GM23248 (cell line): ENCODE results near the gene MYO1E. TPM values are rescaled to one million over a fixed set of nuclear protein-coding genes. Genes with fewer than 3 reads are reported as not detected.

Experiments used
- DNase-seq: peaks from one replicate; pipeline ENCODE4 v3.0.0-alpha.2; 2015
- H2AFZ ChIP-seq: fragments of 200-600 bp; sonication (generic); 2 replicates; pipeline ENCODE4 v1.6.1; 2016; ENCODE audit warnings: antibody characterized with exemption
- H3F3A ChIP-seq: fragments of 200-600 bp; sonication (generic); 2 replicates; pipeline ENCODE4 v1.6.1; 2016; ENCODE audit warnings: mild to moderate bottlenecking, antibody characterized with exemption, mixed run types; ENCODE audit not compliant: insufficient read depth
- H3K27ac ChIP-seq: fragments of 200-600 bp; sonication (generic); 2 replicates; pipeline ENCODE4 v1.5.1; 2016; ENCODE audit warnings: mild to moderate bottlenecking
- H3K27me3 ChIP-seq: fragments of 200-600 bp; sonication (generic); replicated peaks from 2 replicates; pipeline ENCODE4 v1.6.1; 2016; ENCODE audit warnings: mild to moderate bottlenecking; ENCODE audit not compliant: insufficient read depth
- H3K36me3 ChIP-seq: fragments of 200-600 bp; sonication (generic); 2 replicates; pipeline ENCODE4 v1.6.1; 2016; ENCODE audit warnings: low read depth, mild to moderate bottlenecking
- H3K4me1 ChIP-seq: fragments of 200-600 bp; sonication (generic); 2 replicates; pipeline ENCODE4 v1.6.1; 2016; ENCODE audit warnings: mild to moderate bottlenecking; ENCODE audit not compliant: insufficient read depth
- H3K4me2 ChIP-seq: fragments of 200-600 bp; sonication (generic); one replicate; pipeline ENCODE4 v1.6.1; 2016; ENCODE audit warnings: mild to moderate bottlenecking; ENCODE audit not compliant: unreplicated experiment
- H3K4me3 ChIP-seq: fragments of 200-600 bp; sonication (generic); 2 replicates; pipeline ENCODE4 v1.5.1; 2016; ENCODE audit warnings: mild to moderate bottlenecking
- H3K79me2 ChIP-seq: fragments of 200-600 bp; sonication (generic); 2 replicates; pipeline ENCODE4 v1.6.1; 2016; ENCODE audit warnings: mild to moderate bottlenecking; ENCODE audit not compliant: insufficient read depth
- H3K9ac ChIP-seq: fragments of 200-600 bp; sonication (generic); 2 replicates; pipeline ENCODE4 v1.6.1; 2016; ENCODE audit warnings: mild to moderate bottlenecking
- H3K9me2 ChIP-seq: fragments of 200-600 bp; sonication (generic); 2 replicates; pipeline ENCODE4 v1.6.1; 2016; ENCODE audit warnings: mixed run types, mild to moderate bottlenecking, moderate library complexity; ENCODE audit not compliant: insufficient read depth
- H3K9me3 ChIP-seq: fragments of 200-600 bp; sonication (generic); one replicate; pipeline ENCODE4 v1.6.1; 2017; ENCODE audit warnings: low read depth
- H4K20me1 ChIP-seq: fragments of 200-600 bp; sonication (generic); 2 replicates; pipeline ENCODE4 v1.6.0; 2016; ENCODE audit not compliant: insufficient read depth
- EZH2 ChIP-seq: fragments of 200-600 bp; sonication (generic); IDR thresholded peaks from 2 replicates; pipeline ENCODE4 v1.6.1; 2018; ENCODE audit warnings: antibody characterized with exemption, mild to moderate bottlenecking; ENCODE audit not compliant: insufficient read depth, poor library complexity, severe bottlenecking
- EZH2phosphoT487 ChIP-seq: fragments of 200-600 bp; sonication (generic); IDR thresholded peaks from 2 replicates; pipeline ENCODE4 v1.6.1; 2018; ENCODE audit warnings: antibody characterized with exemption, moderate library complexity, mild to moderate bottlenecking, low read depth; ENCODE audit not compliant: insufficient read depth
- WGBS, 2 experiments: methylation state at CpG; one replicate each; pipeline ENCODE4 v1.1.6; 2015 to 2017; ENCODE audit warnings: low lambda C conversion rate in 2 of 2, low coverage in 1 of 2; ENCODE audit errors: missing lambda C conversion rate in 2 of 2; 5-methylcytosine and 5-hydroxymethylcytosine counted together
- in situ Hi-C: fragments of 300-500 bp; cut with MboI; formaldehyde crosslinking; loops from 2 replicates; pipeline ENCODE4 v1.15.0; 2020
- polyA plus RNA-seq: library from polyadenylated mRNA; unstranded; fragments of >200 nt; fragmentation: Nextera tagmentation; extraction: Ambion mirVana; gene quantifications from 2 replicates; pipeline ENCODE4 v1.2.1, GENCODE V29; 2016
- total RNA-seq: library from RNA; depleted of rRNA; stranded (reverse); fragments of >200 nt; shearing (Covaris generic); gene quantifications from 2 replicates; pipeline ENCODE4 v1.2.3, GENCODE V29; 2014

The MYO1E gene
- total and polyA plus RNA-seq, 2 experiments from 2014 or later = 155 to 190 TPM

- H3K36me3 ChIP-seq = peaks cover 34% of the 10 kb centered on the region
- no peak for DNase-seq
- H4K20me1 ChIP-seq = no peaks in the 10 kb centered on the region
- no peak overlapping the region for H3K9ac ChIP-seq
- H3K27ac ChIP-seq = no peak overlapping the region
- 91 to 93% methylated on average over 13 of the region's 13 CpGs for WGBS, 2 experiments
- H3K9me2 ChIP-seq = no peaks in the 10 kb centered on the region
- H3K4me2 ChIP-seq = no peak overlapping the region
- H3K79me2 ChIP-seq = peaks cover 62% of the 10 kb centered on the region
- in situ Hi-C loops = loop anchor here (10.0 kb wide), 1 partner anchor 245 kb away; no protein-coding TSS in a partner anchor
- TF ChIP-seq EZH2phosphoT487 (no peak), EZH2 (no peak)
- H2AFZ ChIP-seq = no peak overlapping the region
- no peaks in the 10 kb centered on the region for H3K9me3 ChIP-seq
- H3K4me1 ChIP-seq = no peaks in the 10 kb centered on the region
- H3K27me3 ChIP-seq = no peaks in the 10 kb centered on the region
- peaks cover 7% of the 10 kb centered on the region; the same call in 1 of the 2 replicates for H3F3A ChIP-seq
- no peak overlapping the region for H3K4me3 ChIP-seq
Measured at GRCh38 chr15:59250249-59250648, 122.4 kb downstream of the MYO1E start.

- no peak overlapping the region for H3K9ac ChIP-seq
- H3K9me2 ChIP-seq = no peaks in the 10 kb centered on the region
- no peak overlapping the region for H3K4me3 ChIP-seq
- no peaks in the 10 kb centered on the region for H3K9me3 ChIP-seq
- H2AFZ ChIP-seq = no peak overlapping the region
- peaks cover 65% of the 10 kb centered on the region for H3K79me2 ChIP-seq
- H4K20me1 ChIP-seq = no peaks in the 10 kb centered on the region
- H3K27me3 ChIP-seq = no peaks in the 10 kb centered on the region
- H3K4me2 ChIP-seq = no peak overlapping the region
- H3K27ac ChIP-seq = no peak overlapping the region
- 94 to 100% methylated on average over 5 of the region's 5 CpGs for WGBS, 2 experiments
- TF ChIP-seq EZH2phosphoT487 = no peak
- TF ChIP-seq EZH2 = no peak
- in situ Hi-C loops = loop anchor here (10.0 kb wide), 1 partner anchor 245 kb away; no protein-coding TSS in a partner anchor
- peaks cover 7% of the 10 kb centered on the region; the same call in 1 of the 2 replicates for H3F3A ChIP-seq
- H3K36me3 ChIP-seq = peaks cover 30% of the 10 kb centered on the region
- no peak for DNase-seq
- H3K4me1 ChIP-seq = no peaks in the 10 kb centered on the region
Measured at GRCh38 chr15:59249816-59250215, 122.9 kb downstream of the MYO1E start.

GRCh38 chr15:59247364-59247763 lies 125.3 kb downstream of the MYO1E start:
- TF ChIP-seq EZH2 = no peak
- no peak for TF ChIP-seq EZH2phosphoT487
- no peak overlapping the region for H2AFZ ChIP-seq
- no peak overlapping the region for H3K4me2 ChIP-seq
- H3K27ac ChIP-seq = no peak overlapping the region
- no peaks in the 10 kb centered on the region for H3K27me3 ChIP-seq
- WGBS, 2 experiments = 29 to 50% methylated on average over 2 of the region's 2 CpGs
- H3K9me2 ChIP-seq = no peaks in the 10 kb centered on the region
- no peaks in the 10 kb centered on the region for H4K20me1 ChIP-seq
- no peak overlapping the region for H3K9ac ChIP-seq
- peaks cover 22% of the 10 kb centered on the region for H3K36me3 ChIP-seq
- in situ Hi-C loops = no loop called here
- H3K4me1 ChIP-seq = no peaks in the 10 kb centered on the region
- H3K9me3 ChIP-seq = no peaks in the 10 kb centered on the region
- no peak overlapping the region for H3K4me3 ChIP-seq
- no peaks in the 10 kb centered on the region for H3F3A ChIP-seq
- peaks cover 56% of the 10 kb centered on the region for H3K79me2 ChIP-seq
- peak; percentile 76 for DNase-seq

- no peaks in the 10 kb centered on the region for H3K27me3 ChIP-seq
- 84 to 91% methylated on average over 2 of the region's 2 CpGs for WGBS, 2 experiments
- peaks cover 24% of the 10 kb centered on the region for H3K36me3 ChIP-seq
Measured at GRCh38 chr15:59245559-59245958, 127.1 kb downstream of the MYO1E start.

More at GRCh38 chr15:59245559-59245958, 127.1 kb downstream of the MYO1E start:
- DNase-seq = no peak
- TF ChIP-seq EZH2phosphoT487 = no peak
- TF ChIP-seq EZH2 = no peak
- no peaks in the 10 kb centered on the region for H3K9me2 ChIP-seq
- H3F3A ChIP-seq = no peaks in the 10 kb centered on the region
- no peak overlapping the region for H3K4me2 ChIP-seq
- H4K20me1 ChIP-seq = no peaks in the 10 kb centered on the region
- no peak overlapping the region for H3K4me3 ChIP-seq
- no peaks in the 10 kb centered on the region for H3K4me1 ChIP-seq
- in situ Hi-C loops = no loop called here
- no peak overlapping the region for H2AFZ ChIP-seq
- H3K79me2 ChIP-seq = peaks cover 52% of the 10 kb centered on the region
- no peak overlapping the region for H3K27ac ChIP-seq
- no peak overlapping the region for H3K9ac ChIP-seq
- no peaks in the 10 kb centered on the region for H3K9me3 ChIP-seq
